ENCODE measurements around the gene RFX2.
"Not testable (repeated sequence)": the region's sequence is repeated elsewhere in the genome, so short reads cannot be mapped to it uniquely, and the experiment has no call there.

RFX2 gene

DNA sequence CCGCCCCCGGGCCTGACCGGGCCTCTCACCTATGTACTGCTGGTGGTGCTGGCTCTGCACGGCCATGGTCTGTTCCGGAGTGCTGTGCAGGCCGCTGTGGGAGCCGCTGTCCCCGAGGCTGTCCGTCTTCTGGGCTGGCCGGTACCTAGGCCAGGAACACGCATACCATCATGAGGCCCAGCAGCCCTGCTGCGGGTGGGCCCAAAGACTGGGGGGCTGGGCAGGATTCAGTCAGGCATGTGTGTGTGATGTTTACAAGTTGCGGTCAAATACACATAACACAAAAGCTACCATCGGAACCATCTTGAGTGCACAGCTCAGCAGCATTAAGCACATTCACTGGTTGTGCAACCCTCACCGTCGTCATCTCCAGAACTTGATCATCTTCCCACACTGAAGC is 100.2 kb downstream of the RFX2 start:
- no peak for DNase-seq

DNA sequence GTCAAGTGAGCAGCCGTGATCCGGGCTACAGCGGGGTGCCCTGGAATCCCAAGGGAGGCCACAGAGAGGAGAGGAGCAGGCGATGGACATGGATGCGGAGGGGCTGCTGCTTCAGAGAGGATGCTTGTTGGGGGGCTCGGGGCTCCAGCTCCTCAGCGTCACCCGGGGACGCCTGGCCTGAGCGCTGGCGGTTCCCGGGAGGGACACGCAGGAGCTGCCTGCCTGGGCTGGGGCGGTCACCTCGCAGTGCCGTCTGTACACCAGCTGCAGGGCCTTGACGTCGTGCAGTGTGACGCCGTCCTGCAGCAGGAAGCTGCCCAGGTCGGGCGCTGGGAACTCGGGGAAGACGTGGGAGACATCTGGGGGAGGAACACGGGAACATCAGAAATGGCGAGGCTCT is 102.4 kb downstream of the RFX2 start:
- DNase-seq: no peak

DNA sequence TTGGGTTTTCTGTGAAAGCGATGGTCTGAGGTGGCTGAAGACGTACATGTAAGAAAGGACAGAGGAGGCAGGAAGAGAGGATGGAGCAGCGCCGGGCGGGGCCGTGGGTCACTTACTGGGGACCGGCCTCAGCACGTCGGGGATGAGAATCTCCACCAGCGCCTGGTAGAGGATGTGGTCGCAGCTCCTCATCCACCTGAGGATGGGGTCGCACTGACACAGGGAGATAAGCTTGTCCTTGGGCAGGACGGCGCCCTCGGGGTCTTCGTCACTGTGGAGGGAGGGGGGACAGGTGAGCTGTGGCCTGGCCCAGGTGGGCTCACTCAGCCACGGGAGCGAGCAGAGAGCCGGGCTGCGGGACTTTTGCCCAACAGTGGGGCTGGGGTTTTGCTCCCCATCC is 103.4 kb downstream of the RFX2 start:
- no peak for DNase-seq

DNA sequence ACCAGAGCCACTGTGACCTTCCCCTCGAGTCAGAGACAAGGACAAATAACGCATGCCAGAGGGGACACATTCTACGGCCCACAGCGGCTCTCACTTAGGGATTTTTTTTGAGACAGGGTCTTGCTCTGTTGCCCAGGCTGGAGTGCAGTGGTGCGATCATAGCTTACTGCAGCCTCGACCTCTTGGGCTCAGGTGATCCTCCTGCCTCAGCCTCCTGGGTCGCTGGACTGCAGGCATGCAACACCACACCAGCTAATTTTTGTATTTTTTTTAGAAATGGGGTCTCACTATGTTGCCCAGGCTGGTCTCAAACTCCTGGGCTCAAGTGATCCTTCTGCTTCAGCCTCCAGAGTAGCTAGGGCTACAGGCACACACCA is 104.2 kb downstream of the RFX2 start:
- not testable (repeated sequence) for DNase-seq

- DNase-seq: no peak
Measured at GRCh38 chr19:6005321-6006069, 104.8 kb downstream of the RFX2 start.

GRCh38 chr19:6003976-6004375 is 106.3 kb downstream of the RFX2 start:
- DNase-seq: no peak

- no peak for DNase-seq
Measured at GRCh38 chr19:6002591-6002990, 107.7 kb downstream of the RFX2 start.

- DNase-seq: no peak
Measured at GRCh38 chr19:6000228-6000847, 110.0 kb downstream of the RFX2 start.

DNA sequence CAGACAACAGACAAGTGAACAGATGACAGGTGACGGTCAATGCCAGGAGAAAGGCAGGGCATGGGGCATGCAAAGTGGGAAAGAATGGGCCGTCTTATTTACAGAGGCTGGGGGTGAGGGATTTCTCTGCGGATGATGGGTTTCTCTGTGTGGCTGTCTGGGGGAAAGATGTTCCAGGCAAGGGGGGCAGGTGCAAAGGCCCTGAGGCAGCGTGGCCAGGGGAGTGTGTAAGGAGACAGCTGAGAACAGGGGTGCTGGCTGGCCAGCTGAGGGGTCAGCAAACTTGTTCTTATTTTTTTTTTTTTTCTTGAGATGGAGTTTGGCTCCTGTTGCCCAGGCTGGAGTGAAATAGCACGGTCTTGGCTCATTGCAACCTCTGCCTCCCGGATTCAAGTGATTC is 110.6 kb downstream of the RFX2 start:
- DNase-seq: no peak

DNA sequence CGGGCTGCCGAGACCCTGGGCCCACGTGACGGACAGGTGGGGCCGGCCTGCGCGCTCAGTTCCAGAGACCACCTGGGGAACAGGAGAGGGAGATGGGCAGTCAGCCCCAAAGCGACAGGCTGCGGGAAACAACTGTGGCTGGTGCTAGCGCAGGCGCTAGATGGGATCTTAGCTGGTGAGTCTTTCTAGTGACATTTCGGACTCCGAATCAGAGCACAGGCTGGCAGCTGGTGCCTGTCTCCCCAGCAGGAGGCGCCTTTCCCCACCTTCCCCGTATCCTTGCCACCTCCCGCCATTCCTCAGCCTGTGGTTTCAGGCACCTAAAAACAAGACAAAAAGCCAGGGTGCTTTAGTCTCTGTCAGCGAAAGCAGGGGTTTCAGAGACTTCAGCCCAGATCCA is 112.9 kb downstream of the RFX2 start:
- no peak for DNase-seq

GRCh38 chr19:5996623-5997320 is 113.5 kb downstream of the RFX2 start:
- DNase-seq: no peak

GRCh38 chr19:5996102-5996501 is 114.2 kb downstream of the RFX2 start:
- no peak for DNase-seq

- DNase-seq: no peak
Measured at GRCh38 chr19:5995606-5996005, 114.7 kb downstream of the RFX2 start.

GRCh38 chr19:5994405-5995165 is 115.7 kb downstream of the RFX2 start:
- no peak for DNase-seq

- no peak for DNase-seq
Measured at GRCh38 chr19:5993648-5994358, 116.5 kb downstream of the RFX2 start.

DNA sequence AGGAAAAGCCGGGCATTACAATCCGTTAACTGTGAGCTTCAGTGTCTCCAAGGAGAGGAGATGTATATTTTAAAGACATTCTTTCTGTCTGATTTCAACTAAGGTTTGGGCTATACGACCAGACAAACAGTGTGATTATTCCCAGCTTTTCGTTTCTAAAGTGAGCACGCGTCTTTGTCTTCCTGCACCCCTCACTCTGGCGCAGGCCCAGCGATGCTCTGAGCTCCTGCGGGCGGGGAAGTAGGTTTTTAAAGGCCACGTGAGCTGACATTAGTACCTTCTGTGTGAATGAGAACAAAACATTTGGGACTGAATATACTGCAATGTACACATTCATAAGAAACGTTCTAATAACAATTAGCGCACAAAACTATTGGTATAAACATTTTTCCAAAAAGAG is 117.1 kb downstream of the RFX2 start:
- no peak for DNase-seq

DNA sequence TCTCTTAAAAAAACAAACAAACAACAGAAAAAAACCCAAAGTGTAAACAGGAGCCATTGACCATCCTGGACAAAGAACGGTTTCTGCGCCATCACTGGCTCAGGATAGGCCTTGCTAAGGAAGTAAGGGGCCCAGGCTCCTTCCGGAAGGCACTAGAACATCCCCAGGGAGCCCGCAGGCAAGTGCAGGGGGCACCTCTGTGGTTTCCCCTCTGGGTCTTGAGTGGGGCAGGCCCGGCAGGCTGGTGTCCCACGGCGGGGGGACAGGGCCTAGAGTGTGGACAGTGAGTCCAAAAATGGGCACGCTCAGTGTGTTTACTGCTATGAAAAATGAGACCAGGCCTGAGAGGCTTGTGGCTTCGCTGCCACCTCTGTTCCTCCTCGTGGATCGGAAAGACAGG is 117.5 kb downstream of the RFX2 start:
- no peak for DNase-seq

- no peak for DNase-seq
Measured at GRCh38 chr19:5991244-5991838, 119.0 kb downstream of the RFX2 start.

DNA sequence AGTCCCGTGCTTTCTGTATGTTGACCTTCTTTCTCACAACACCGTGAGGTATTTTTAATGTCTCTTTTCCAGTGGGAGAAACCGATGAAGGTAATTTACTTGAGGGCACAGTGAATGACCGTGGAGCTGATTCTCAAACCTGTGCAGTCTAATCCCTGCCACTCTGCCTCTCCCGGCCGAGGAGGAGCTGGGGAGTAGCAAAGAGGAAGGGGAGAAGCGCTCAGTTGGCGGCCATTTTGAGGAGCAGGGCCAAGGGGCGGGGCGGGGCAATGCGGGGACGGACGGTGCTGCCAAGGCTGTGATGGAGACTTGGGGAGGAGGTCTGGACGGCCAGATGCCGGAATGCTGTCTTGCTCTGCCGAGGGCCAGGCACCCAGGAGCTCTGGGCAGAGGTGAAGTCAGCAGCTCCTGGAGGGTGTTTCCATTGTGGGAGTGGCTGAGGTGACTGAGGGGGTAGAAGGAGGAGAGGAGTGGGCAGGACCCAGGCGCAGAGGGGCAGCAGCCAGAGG is 120.0 kb downstream of the RFX2 start:
- peak in 1 of 2 experiments; percentile 20 for DNase-seq

DNA sequence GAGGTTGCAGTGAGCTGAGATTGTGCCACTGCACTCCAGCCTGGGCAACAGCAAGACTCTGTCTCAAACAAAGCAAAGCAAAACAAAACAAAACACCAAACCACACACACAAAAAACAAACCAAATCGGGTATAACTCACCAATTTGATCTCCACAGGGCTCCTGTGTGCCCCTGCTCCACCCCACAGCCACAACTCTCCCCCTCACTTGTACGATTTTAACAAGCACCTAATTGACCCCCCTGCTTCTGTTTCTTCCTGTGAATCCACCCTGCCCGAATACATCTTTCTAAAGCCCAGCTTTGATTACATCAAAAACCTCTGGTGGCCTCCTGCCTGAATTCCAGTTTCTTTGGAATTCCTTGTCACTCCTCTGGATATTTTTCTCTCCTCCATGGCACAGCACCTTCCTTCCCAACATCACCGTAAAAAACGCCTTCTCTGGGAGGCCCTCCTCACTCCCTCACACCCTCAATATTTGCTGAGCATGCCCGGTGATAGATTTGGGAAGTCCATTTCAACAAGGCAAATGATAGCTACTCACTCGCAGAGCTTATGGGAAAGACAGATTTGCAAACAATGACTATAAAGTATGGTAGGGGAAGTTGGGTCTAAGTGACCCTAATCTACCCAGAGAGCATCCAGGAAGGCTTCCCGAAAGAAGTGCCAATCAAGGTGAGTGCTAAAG is 120.8 kb downstream of the RFX2 start:
- DNase-seq: no peak

Measured in NCI-H1930 (cell line).